Hepatocyte (in vitro differentiated cells): Measurements from ENCODE around the gene VRTN. TPM values are rescaled to one million over a fixed set of nuclear protein-coding genes. Genes with fewer than 3 reads are reported as not detected.

Source experiments
- DNase-seq: peaks from one replicate; pipeline ENCODE4 v3.0.0-alpha.2; 2016; ENCODE audit warnings: low spot score
- H2AFZ ChIP-seq: fragments of 200-600 bp; sonication (generic); 2 replicates; pipeline ENCODE4 v1.6.0; 2016; ENCODE audit warnings: antibody characterized with exemption, mild to moderate bottlenecking
- H3K27ac ChIP-seq: fragments of 200-600 bp; sonication (generic); 2 replicates; pipeline ENCODE4 v1.5.1; 2016; ENCODE audit warnings: mild to moderate bottlenecking
- H3K27me3 ChIP-seq: fragments of 200-600 bp; sonication (generic); 2 replicates; pipeline ENCODE4 v1.6.1; 2016
- H3K36me3 ChIP-seq: fragments of 200-600 bp; sonication (generic); replicated peaks from 2 replicates; pipeline ENCODE4 v1.5.1; 2016; ENCODE audit warnings: low read depth; ENCODE audit not compliant: insufficient read depth
- H3K4me1 ChIP-seq: fragments of 200-600 bp; sonication (generic); 2 replicates; pipeline ENCODE4 v1.5.1; 2016; ENCODE audit warnings: mild to moderate bottlenecking, moderate library complexity; ENCODE audit not compliant: insufficient read depth
- H3K4me2 ChIP-seq: fragments of 200-600 bp; sonication (generic); 2 replicates; pipeline ENCODE4 v1.6.0; 2016
- H3K4me3 ChIP-seq: fragments of 200-600 bp; sonication (generic); 2 replicates; pipeline ENCODE4 v1.5.1; 2016; ENCODE audit warnings: mild to moderate bottlenecking
- H3K79me2 ChIP-seq: fragments of 200-600 bp; sonication (generic); 2 replicates; pipeline ENCODE4 v1.6.0; 2017; ENCODE audit warnings: mild to moderate bottlenecking
- H3K9me2 ChIP-seq: fragments of 200-600 bp; sonication (generic); replicated peaks from 2 replicates; pipeline ENCODE4 v1.6.0; 2017; ENCODE audit warnings: mild to moderate bottlenecking; ENCODE audit not compliant: insufficient read depth
- H3K9me3 ChIP-seq: fragments of 200-600 bp; sonication (generic); 2 replicates; pipeline ENCODE4 v1.5.1; 2016; ENCODE audit warnings: low read depth, mild to moderate bottlenecking
- H4K20me1 ChIP-seq: fragments of 200-600 bp; sonication (generic); 2 replicates; pipeline ENCODE4 v1.6.0; 2016; ENCODE audit warnings: mild to moderate bottlenecking; ENCODE audit not compliant: insufficient read depth, poor library complexity, severe bottlenecking
- CTCF ChIP-seq: fragments of 200-600 bp; sonication (generic); IDR thresholded peaks from 2 replicates; pipeline ENCODE4 v1.5.1; 2016; ENCODE audit warnings: antibody characterized with exemption, mild to moderate bottlenecking; ENCODE audit not compliant: poor library complexity
- EZH2 ChIP-seq: fragments of 200-600 bp; sonication (generic); IDR thresholded peaks from 2 replicates; pipeline ENCODE4 v1.6.1; 2016; ENCODE audit warnings: antibody characterized with exemption, mild to moderate bottlenecking, borderline replicate concordance
- EZH2phosphoT487 ChIP-seq: fragments of 200-600 bp; sonication (generic); IDR thresholded peaks from one replicate; pipeline ENCODE4 v1.6.1; 2018; ENCODE audit warnings: antibody characterized with exemption, mild to moderate bottlenecking, low read depth, moderate library complexity; ENCODE audit not compliant: unreplicated experiment, severe bottlenecking
- WGBS: methylation state at CpG from one replicate; pipeline ENCODE4 v1.1.6; 2016; ENCODE audit warnings: low lambda C conversion rate; ENCODE audit errors: missing lambda C conversion rate; 5-methylcytosine and 5-hydroxymethylcytosine counted together
- polyA plus RNA-seq: library from polyadenylated mRNA; unstranded; fragments of >200 nt; fragmentation: Nextera tagmentation; extraction: Ambion mirVana; gene quantifications from 2 replicates; pipeline ENCODE4 v1.2.1, GENCODE V29; 2016
- total RNA-seq: library from RNA; depleted of rRNA; stranded (reverse); fragments of >200 nt; gene quantifications from 2 replicates; pipeline ENCODE4 v1.2.3, GENCODE V29; 2014

VRTN gene
- total and polyA plus RNA-seq, 2 experiments from 2014 or later: 0.13 TPM; not detected in 1

GRCh38 chr14:74347097-74347794, 1.0 kb upstream of the VRTN start:
- Histone ChIP-seq H3K4me1 (peaks cover 15% of the 10 kb centered on the region), H3K4me3 (no peak overlapping the region), H2AFZ (no peak overlapping the region), H3K27ac (no peak overlapping the region), H3K79me2 (no peaks in the 10 kb centered on the region), H3K9me2 (no peaks in the 10 kb centered on the region), H3K9me3 (no peaks in the 10 kb centered on the region), H3K27me3 (peaks cover 3% of the 10 kb centered on the region), H3K36me3 (no peaks in the 10 kb centered on the region), H3K4me2 (no peak overlapping the region), H4K20me1 (no peaks in the 10 kb centered on the region)
- no peak for DNase-seq
- TF ChIP-seq EZH2phosphoT487 (no peak), EZH2 (no peak), CTCF (no peak)
- 49% methylated on average over 7 of the region's 7 CpGs for WGBS

- no peak for TF ChIP-seq EZH2phosphoT487
- TF ChIP-seq CTCF: no peak
- TF ChIP-seq EZH2: no peak
- DNase-seq: no peak
- Histone ChIP-seq H3K4me1 (peaks cover 15% of the 10 kb centered on the region), H3K9me2 (no peaks in the 10 kb centered on the region), H3K79me2 (no peaks in the 10 kb centered on the region), H3K9me3 (no peaks in the 10 kb centered on the region), H3K4me2 (no peak overlapping the region), H3K27me3 (peaks cover 3% of the 10 kb centered on the region), H4K20me1 (no peaks in the 10 kb centered on the region), H3K4me3 (no peak overlapping the region), H3K36me3 (no peaks in the 10 kb centered on the region), H2AFZ (no peak overlapping the region), H3K27ac (no peak overlapping the region)
- WGBS: 54% methylated on average over 1 of the region's 1 CpG
Observed at GRCh38 chr14:74347795-74348100, 523 bp upstream of the VRTN start.

GRCh38 chr14:74348735-74349463, 628 bp downstream of the VRTN start:
- no peaks in the 10 kb centered on the region for H3K9me2 ChIP-seq
- no peak overlapping the region for H3K4me3 ChIP-seq
- H3K36me3 ChIP-seq: no peaks in the 10 kb centered on the region
- no peak for DNase-seq
- peak overlapping the region; percentile 46 for H3K27ac ChIP-seq
- H4K20me1 ChIP-seq: no peaks in the 10 kb centered on the region
- peak overlapping the region; percentile 43 for H3K4me2 ChIP-seq
- H2AFZ ChIP-seq: no peak overlapping the region
- H3K27me3 ChIP-seq: peaks cover 3% of the 10 kb centered on the region
- H3K79me2 ChIP-seq: no peaks in the 10 kb centered on the region
- no peaks in the 10 kb centered on the region for H3K9me3 ChIP-seq
- peaks cover 15% of the 10 kb centered on the region for H3K4me1 ChIP-seq
- WGBS: 45% methylated on average over 14 of the region's 17 CpGs
- TF ChIP-seq EZH2 (no peak), EZH2phosphoT487 (no peak)

DNA sequence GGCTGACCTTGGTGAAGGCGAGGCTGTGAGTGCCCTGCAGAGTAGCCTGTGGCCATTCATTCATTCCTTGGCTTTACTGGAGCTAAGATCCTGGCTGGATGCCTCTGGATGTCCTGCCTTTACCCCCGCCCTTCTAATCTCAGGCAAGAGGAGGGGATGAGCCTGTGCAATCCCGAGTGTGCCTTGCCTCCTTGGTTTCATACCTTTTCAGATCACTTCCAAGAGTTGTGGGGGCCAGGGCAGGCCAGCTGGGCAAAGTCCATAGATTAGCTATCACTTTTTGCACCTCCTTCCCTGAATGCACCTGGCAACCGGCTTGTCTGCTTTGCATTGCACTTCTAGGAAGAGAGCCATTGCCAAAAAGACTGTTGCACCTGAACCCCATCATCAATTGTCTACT, 1.5 kb downstream of the VRTN start:
- peak; percentile 64 for DNase-seq
- H2AFZ ChIP-seq: no peak overlapping the region
- peak overlapping the region; percentile 46 for H3K27ac ChIP-seq
- 19% methylated on average over 4 of the region's 4 CpGs for WGBS
- peak overlapping the region; percentile 43 for H3K4me2 ChIP-seq
- no peaks in the 10 kb centered on the region for H3K9me2 ChIP-seq
- H3K27me3 ChIP-seq: peaks cover 3% of the 10 kb centered on the region
- peaks cover 15% of the 10 kb centered on the region for H3K4me1 ChIP-seq
- TF ChIP-seq CTCF: no peak
- no peak for TF ChIP-seq EZH2
- no peak for TF ChIP-seq EZH2phosphoT487
- H4K20me1 ChIP-seq: no peaks in the 10 kb centered on the region
- H3K79me2 ChIP-seq: no peaks in the 10 kb centered on the region
- H3K4me3 ChIP-seq: no peak overlapping the region
- no peaks in the 10 kb centered on the region for H3K36me3 ChIP-seq
- H3K9me3 ChIP-seq: no peaks in the 10 kb centered on the region
